NCI-H345 treated with DMSO at 0.1 percent for 48 hours (cell line): Measurements from ENCODE around the gene ATPAF1.
"Not testable (repeated sequence)": the region's sequence is repeated elsewhere in the genome, so short reads cannot be mapped to it uniquely, and the experiment has no call there.

Source experiments
- DNase-seq: peaks from one replicate; lab custom pipeline; 2025; ENCODE audit not compliant: unreplicated experiment; lab: John Stamatoyannopoulos, UW

The ATPAF1 gene

GRCh38 chr1:46667782-46668760, at the start of gene ATPAF1:
Gene ATPAF1, minus strand, starts transcription at chr1:46668364. Its CDS starts 42 bp downstream, at chr1:46668322.
- peak; percentile 33 for DNase-seq

GRCh38 chr1:46717654-46718053, 49.5 kb upstream of the ATPAF1 start:
- no peak for DNase-seq

GRCh38 chr1:46714976-46715375, 46.8 kb upstream of the ATPAF1 start:
- no peak for DNase-seq

- no peak for DNase-seq
Measured at GRCh38 chr1:46708121-46708520, 40.0 kb upstream of the ATPAF1 start.

GRCh38 chr1:46705408-46705807, 37.2 kb upstream of the ATPAF1 start:
- no peak for DNase-seq

GRCh38 chr1:46703927-46704641, 35.9 kb upstream of the ATPAF1 start:
- no peak for DNase-seq

- no peak for DNase-seq
Measured at GRCh38 chr1:46699666-46700065, 31.5 kb upstream of the ATPAF1 start.

- DNase-seq: no peak
Measured at GRCh38 chr1:46697053-46697452, 28.9 kb upstream of the ATPAF1 start.

- not testable (repeated sequence) for DNase-seq
Measured at GRCh38 chr1:46694676-46695075, 26.5 kb upstream of the ATPAF1 start.

GRCh38 chr1:46692811-46693770, 24.9 kb upstream of the ATPAF1 start:
- no peak for DNase-seq

GRCh38 chr1:46691997-46692790, 24.0 kb upstream of the ATPAF1 start:
- no peak for DNase-seq

GRCh38 chr1:46690931-46691421, 22.8 kb upstream of the ATPAF1 start:
- no peak for DNase-seq

- DNase-seq: no peak
Measured at GRCh38 chr1:46689897-46690296, 21.7 kb upstream of the ATPAF1 start.

- no peak for DNase-seq
Measured at GRCh38 chr1:46689356-46689755, 21.2 kb upstream of the ATPAF1 start.

GRCh38 chr1:46687921-46688509, 19.9 kb upstream of the ATPAF1 start:
- no peak for DNase-seq

GRCh38 chr1:46687093-46687659, 19.0 kb upstream of the ATPAF1 start:
- no peak for DNase-seq

- DNase-seq: no peak
Measured at GRCh38 chr1:46686255-46686654, 18.1 kb upstream of the ATPAF1 start.

GRCh38 chr1:46684670-46685069, 16.5 kb upstream of the ATPAF1 start:
- no peak for DNase-seq

GRCh38 chr1:46682064-46682463, 13.9 kb upstream of the ATPAF1 start:
- DNase-seq: no peak
